DND-41 (cell line): ENCODE data around the gene EIF5.

Experiments
- ATAC-seq: fragments of 200-7000 bp; cut with Tn5 transposase; 3 replicates; pipeline ENCODE4 v1.9.1; 2021; ENCODE audit warnings: low read depth; ENCODE audit not compliant: insufficient read depth
- DNase-seq: peaks from one replicate; pipeline ENCODE4 v3.0.0-alpha.2; 2020
- H2AFZ ChIP-seq: 2 replicates; pipeline ENCODE4 v1.6.0; 2012; ENCODE audit warnings: low read depth, low read length
- H3K27ac ChIP-seq: 2 replicates; pipeline ENCODE4 v1.5.1; 2012; ENCODE audit warnings: low read length, inconsistent platforms
- H3K27me3 ChIP-seq: fragments of 200-600 bp; sonication (generic); 2 replicates; pipeline ENCODE4 v1.6.0; 2012; ENCODE audit warnings: low read length, mild to moderate bottlenecking, inconsistent platforms; ENCODE audit not compliant: insufficient read depth, poor library complexity
- H3K36me3 ChIP-seq: 2 replicates; pipeline ENCODE4 v1.5.1; 2012; ENCODE audit warnings: low read length, inconsistent platforms; ENCODE audit not compliant: insufficient read depth
- H3K4me1 ChIP-seq: 2 replicates; pipeline ENCODE4 v1.5.1; 2012; ENCODE audit warnings: mild to moderate bottlenecking, low read length; ENCODE audit not compliant: insufficient read depth
- H3K4me2 ChIP-seq: 2 replicates; pipeline ENCODE4 v1.6.0; 2012; ENCODE audit warnings: mild to moderate bottlenecking, moderate library complexity, low read length, inconsistent platforms; ENCODE audit not compliant: insufficient read depth
- H3K4me3 ChIP-seq, 2 experiments: fragments of 200-600 bp in 1 of 2; shearing (Covaris generic) in 1 of 2; 2 replicates each; pipeline ENCODE4 v1.5.1; 2012 to 2016; ENCODE audit warnings: inconsistent platforms in 2 of 2, low read length in 2 of 2, mild to moderate bottlenecking in 2 of 2, low read depth in 1 of 2, moderate library complexity in 1 of 2
- H3K79me2 ChIP-seq: 2 replicates; pipeline ENCODE4 v1.6.0; 2012; ENCODE audit warnings: low read length, inconsistent platforms; ENCODE audit not compliant: insufficient read depth
- H3K9ac ChIP-seq: 2 replicates; pipeline ENCODE4 v1.6.0; 2012; ENCODE audit warnings: low read depth, mild to moderate bottlenecking, inconsistent platforms, low read length, moderate library complexity
- H3K9me3 ChIP-seq: 2 replicates; pipeline ENCODE4 v1.5.1; 2012; ENCODE audit warnings: low read length, moderate library complexity, mild to moderate bottlenecking, inconsistent platforms; ENCODE audit not compliant: insufficient read depth, severe bottlenecking
- H4K20me1 ChIP-seq: 2 replicates; pipeline ENCODE4 v1.6.0; 2012; ENCODE audit warnings: low read length; ENCODE audit not compliant: insufficient read depth
- EZH2 ChIP-seq: IDR thresholded peaks from 3 replicates; pipeline ENCODE4 v1.6.1; 2012; ENCODE audit warnings: borderline replicate concordance, low read depth, mild to moderate bottlenecking, moderate library complexity, low read length, inconsistent platforms; ENCODE audit not compliant: severe bottlenecking
- TF ChIP-seq, protein P1 (sequence below): IDR thresholded peaks from 2 replicates; pipeline ENCODE4 v1.5.1; 2012; ENCODE audit warnings: borderline replicate concordance, low read length, moderate library complexity, mild to moderate bottlenecking; ENCODE audit not compliant: poor library complexity, severe bottlenecking; ENCODE audit errors: extremely low read depth

Gene EIF5

DNA sequence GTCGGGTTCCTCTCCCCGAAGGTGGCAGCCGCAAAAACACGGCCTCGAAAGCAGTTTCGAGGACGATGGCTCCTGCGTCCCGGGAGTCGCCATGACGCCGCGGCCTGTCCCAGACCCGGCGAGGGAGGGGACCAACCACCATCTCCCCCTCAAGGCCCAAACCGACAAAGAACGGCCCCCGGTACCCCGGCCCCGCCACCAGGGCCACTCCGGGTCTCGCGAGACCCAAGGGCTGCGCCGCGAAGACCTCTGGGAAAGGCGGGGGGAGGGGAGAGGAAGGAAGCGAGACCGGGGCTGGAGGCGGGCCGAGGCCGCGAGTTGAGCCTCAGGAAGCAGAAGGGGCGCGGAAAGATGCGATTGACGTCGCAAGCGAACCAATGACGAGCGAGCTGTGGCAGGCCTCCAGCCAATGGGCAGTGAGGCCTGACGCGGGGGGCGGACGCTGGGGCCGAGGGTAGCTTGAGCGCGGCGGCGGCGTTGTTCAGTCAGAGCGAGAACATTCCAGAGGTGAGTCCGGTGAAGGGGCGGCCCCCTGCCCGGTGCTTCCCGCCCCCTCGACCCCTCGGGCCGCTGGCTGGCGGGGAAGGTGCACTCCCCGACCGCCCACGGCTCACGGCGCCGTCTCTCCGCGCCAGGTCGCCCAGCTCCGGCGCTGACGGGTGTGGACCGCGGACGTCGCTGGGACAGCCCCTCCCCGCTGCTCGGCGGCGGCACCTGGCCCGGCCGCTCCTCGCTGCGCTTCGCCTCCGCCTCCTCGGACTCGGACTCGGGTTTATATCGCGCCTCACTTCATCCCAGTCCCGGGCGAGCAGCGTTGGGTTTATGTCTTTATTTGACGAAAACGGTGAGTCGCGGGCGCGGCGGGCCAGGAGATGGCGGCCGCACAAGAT is at the start of gene EIF5:
TSS of gene EIF5 (plus strand) at position 484 of the 890 bp plus-strand sequence. CDS start 1,624 bp downstream, outside the sequence.
- Histone ChIP-seq H3K27me3 (no peaks in the 10 kb centered on the region), H3K27ac (peak within 1 kb of the TSS; percentile 96), H3K4me1 (peaks cover 47% of the 10 kb centered on the region), H3K79me2 (peaks cover 63% of the 10 kb centered on the region), H3K4me3 (peak within 1 kb of the TSS; percentile 62 to 94), H3K4me2 (peak within 1 kb of the TSS; percentile 83), H4K20me1 (peaks cover 43% of the 10 kb centered on the region), H2AFZ (peak within 1 kb of the TSS; percentile 81), H3K9me3 (no peaks in the 10 kb centered on the region), H3K9ac (peak within 1 kb of the TSS; percentile 100), H3K36me3 (peaks cover 46% of the 10 kb centered on the region)
- ATAC-seq (peak; percentile 94), DNase-seq (peak; percentile 99)
- no peak for TF ChIP-seq EZH2
- TF ChIP-seq, protein P1, sequence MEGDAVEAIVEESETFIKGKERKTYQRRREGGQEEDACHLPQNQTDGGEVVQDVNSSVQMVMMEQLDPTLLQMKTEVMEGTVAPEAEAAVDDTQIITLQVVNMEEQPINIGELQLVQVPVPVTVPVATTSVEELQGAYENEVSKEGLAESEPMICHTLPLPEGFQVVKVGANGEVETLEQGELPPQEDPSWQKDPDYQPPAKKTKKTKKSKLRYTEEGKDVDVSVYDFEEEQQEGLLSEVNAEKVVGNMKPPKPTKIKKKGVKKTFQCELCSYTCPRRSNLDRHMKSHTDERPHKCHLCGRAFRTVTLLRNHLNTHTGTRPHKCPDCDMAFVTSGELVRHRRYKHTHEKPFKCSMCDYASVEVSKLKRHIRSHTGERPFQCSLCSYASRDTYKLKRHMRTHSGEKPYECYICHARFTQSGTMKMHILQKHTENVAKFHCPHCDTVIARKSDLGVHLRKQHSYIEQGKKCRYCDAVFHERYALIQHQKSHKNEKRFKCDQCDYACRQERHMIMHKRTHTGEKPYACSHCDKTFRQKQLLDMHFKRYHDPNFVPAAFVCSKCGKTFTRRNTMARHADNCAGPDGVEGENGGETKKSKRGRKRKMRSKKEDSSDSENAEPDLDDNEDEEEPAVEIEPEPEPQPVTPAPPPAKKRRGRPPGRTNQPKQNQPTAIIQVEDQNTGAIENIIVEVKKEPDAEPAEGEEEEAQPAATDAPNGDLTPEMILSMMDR: peak; percentile 1

DNA sequence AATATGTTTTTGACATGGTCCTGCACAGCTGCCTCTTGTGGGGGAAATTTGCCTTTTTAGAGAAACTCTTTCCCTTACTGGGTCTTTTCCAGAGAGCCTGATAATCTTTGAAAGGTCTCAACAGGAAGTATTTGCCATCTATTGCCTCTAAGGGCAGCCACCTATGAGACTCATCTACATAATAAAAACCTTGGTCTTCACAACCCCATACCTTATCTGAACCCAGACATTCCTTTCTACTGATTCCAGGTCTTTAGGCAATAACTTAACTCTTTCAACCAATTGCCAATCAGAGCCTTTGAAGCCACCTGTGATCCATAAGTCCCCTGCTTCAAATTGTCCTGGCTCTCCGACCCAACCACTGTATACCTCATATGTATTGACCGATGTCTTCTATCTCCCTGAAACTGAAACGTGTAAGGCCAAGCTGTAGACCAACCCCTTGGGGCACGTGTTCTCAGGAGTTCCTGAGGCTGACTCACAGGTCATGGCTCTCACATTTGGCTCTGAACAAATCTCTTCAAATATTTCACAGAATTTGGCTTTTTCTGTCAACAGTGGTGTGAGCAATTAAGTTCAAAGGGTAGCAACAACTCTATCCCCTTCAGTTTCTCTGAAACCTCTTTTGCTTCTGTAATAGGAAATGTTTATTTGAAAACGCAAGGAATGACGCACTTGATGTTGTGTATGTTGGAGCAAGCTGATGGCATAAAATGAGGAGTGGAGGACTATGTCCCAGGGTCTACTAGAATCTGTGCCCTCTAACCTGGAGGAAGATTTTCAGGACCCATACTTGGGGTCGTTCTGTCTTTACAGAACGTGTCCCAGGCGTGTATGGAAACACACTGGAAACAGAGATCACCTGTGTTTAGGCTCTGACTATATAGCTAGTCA is 49.2 kb upstream of the EIF5 start:
- no peak overlapping the region for H3K27ac ChIP-seq
- no peak overlapping the region for H3K4me3 ChIP-seq
- no peaks in the 10 kb centered on the region for H3K9me3 ChIP-seq
- ATAC-seq (no peak), DNase-seq (no peak)
- no peak overlapping the region for H3K4me2 ChIP-seq
- no peak overlapping the region for H2AFZ ChIP-seq
- TF ChIP-seq EZH2: no peak
- TF ChIP-seq, protein P1: no peak
- no peaks in the 10 kb centered on the region for H3K36me3 ChIP-seq
- no peak overlapping the region for H3K9ac ChIP-seq
- H3K27me3 ChIP-seq: peaks cover 3% of the 10 kb centered on the region
- H4K20me1 ChIP-seq: no peaks in the 10 kb centered on the region
- no peaks in the 10 kb centered on the region for H3K79me2 ChIP-seq
- no peaks in the 10 kb centered on the region for H3K4me1 ChIP-seq

DNA sequence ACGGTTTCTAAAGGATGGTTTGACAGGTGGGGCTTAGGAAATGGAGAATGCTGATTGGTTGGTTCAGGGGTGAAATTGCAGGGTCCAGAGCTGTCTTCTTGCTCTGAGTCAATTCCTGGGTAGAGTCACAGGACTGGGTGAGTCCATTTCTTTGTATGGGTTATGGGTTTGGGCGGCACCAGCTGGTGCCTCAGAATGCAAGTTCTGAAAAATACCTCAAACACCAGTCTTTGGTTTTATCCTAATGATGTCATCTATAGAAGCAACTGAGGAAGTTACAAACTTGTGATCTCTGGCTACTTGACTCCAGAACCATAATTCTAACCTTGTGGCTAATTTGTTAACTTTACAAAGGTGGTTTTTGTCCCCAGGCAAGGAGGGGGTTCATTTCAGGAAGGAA is 47.6 kb upstream of the EIF5 start:
- Histone ChIP-seq H4K20me1 (no peaks in the 10 kb centered on the region), H3K79me2 (no peaks in the 10 kb centered on the region), H3K9me3 (no peaks in the 10 kb centered on the region), H3K27ac (no peak overlapping the region), H3K9ac (no peak overlapping the region), H3K36me3 (no peaks in the 10 kb centered on the region), H2AFZ (no peak overlapping the region), H3K4me2 (no peak overlapping the region), H3K27me3 (peaks cover 3% of the 10 kb centered on the region), H3K4me1 (no peaks in the 10 kb centered on the region), H3K4me3 (no peak overlapping the region)
- TF ChIP-seq EZH2: no peak
- TF ChIP-seq, protein P1: no peak
- DNase-seq (no peak), ATAC-seq (no peak)
